Gastrocnemius medialis (tissue), 4 donors: Measurements from ENCODE around the gene TMEM87A. TPM values are rescaled to one million over a fixed set of nuclear protein-coding genes. Genes with fewer than 3 reads are reported as not detected.

Source experiments
- ATAC-seq, 2 donors: fragments of 150-250 bp; one replicate each; pipeline ENCODE4 v1.9.1; 2016
- DNase-seq, 2 donors: peaks; one replicate each; pipeline ENCODE4 v3.0.0-alpha.2; 2019
- H3K27ac ChIP-seq, 4 donors: fragments of 200-600 bp; sonication (generic); 1 replicate in 1 of 4; 2 replicates in 3 of 4; pipeline ENCODE4 v1.5.1; 2016 to 2018; ENCODE audit warnings: mild to moderate bottlenecking in 2 of 4, moderate library complexity in 1 of 4
- H3K27me3 ChIP-seq, 3 donors: fragments of 200-600 bp; sonication (generic) in 2 of 3; 1 replicate in 1 of 3; 2 replicates in 2 of 3; pipeline versions ENCODE4 v1.5.1 to v1.6.0; 2016 to 2019; ENCODE audit warnings: mild to moderate bottlenecking in 1 of 3, moderate library complexity in 1 of 3
- H3K36me3 ChIP-seq, 2 donors: fragments of 200-600 bp; sonication (generic) in 1 of 2; one replicate each; pipeline ENCODE4 v1.5.1; 2017 to 2018
- H3K4me1 ChIP-seq, 2 donors: fragments of 200-600 bp; sonication (generic) in 1 of 2; one replicate each; pipeline ENCODE4 v1.5.1; 2016 to 2017; ENCODE audit warnings: mild to moderate bottlenecking in 2 of 2
- H3K4me3 ChIP-seq, 4 donors: fragments of 200-600 bp; sonication (generic) in 3 of 4; 1 replicate in 1 of 4; 2 replicates in 3 of 4; pipeline ENCODE4 v1.5.1; 2016 to 2019; ENCODE audit warnings: mild to moderate bottlenecking in 2 of 4
- H3K9me3 ChIP-seq, 3 donors: fragments of 200-600 bp; sonication (generic) in 2 of 3; 1 replicate in 1 of 3; 2 replicates in 2 of 3; pipeline ENCODE4 v1.5.1; 2016 to 2019
- CTCF ChIP-seq, 5 experiments: fragments of 450-650 bp in 3 of 5; fragments of 200-600 bp in 2 of 5; sonication (generic) in 2 of 5; IDR thresholded peaks in 4 of 5; conservative IDR thresholded peaks in 1 of 5; 1 replicate in 4 of 5; 2 replicates in 1 of 5; pipeline ENCODE4 v1.5.1; 2016 to 2019; ENCODE audit warnings: antibody characterized with exemption in 5 of 5, mild to moderate bottlenecking in 3 of 5, moderate library complexity in 3 of 5
- POLR2A ChIP-seq, 2 donors: fragments of 450-650 bp; IDR thresholded peaks; one replicate each; pipeline ENCODE4 v1.6.1; 2017; ENCODE audit warnings: antibody characterized with exemption in 2 of 2, mild to moderate bottlenecking in 2 of 2, moderate library complexity in 2 of 2
- in situ Hi-C, 4 donors: fragments of 200-750 bp; cut with MboI; loops; one replicate each; pipeline versions ENCODE4 v1.15.0 to v1.8.0; 2017; ENCODE audit warnings: low sequenced_read_pairs in 4 of 4
- intact Hi-C: fragments of 100-400 bp; cut with DNase I; formaldehyde crosslinking; loops from one replicate; pipeline ENCODE4 v1.15.1; 2023; ENCODE audit warnings: low total_unique reads
- total RNA-seq, 4 donors: library from RNA; depleted of rRNA; stranded (reverse); fragments of >200 nt; gene quantifications; one replicate each; pipeline versions ENCODE4 v1.1.0 to v1.2.3, GENCODE V29; 2016

Gene TMEM87A
- total RNA-seq, 4 donors from 2014 or later, result 29.4 to 67.6 (median 37.4) TPM

- H3K4me3 ChIP-seq, result no peak overlapping the region
- H3K4me1 ChIP-seq, result no peaks in the 10 kb centered on the region
- H3K36me3 ChIP-seq, result peaks cover 0 to 89% of the 10 kb centered on the region in 2 donors
- in situ Hi-C loops, result no loop called here
- ATAC-seq (no peak), DNase-seq (no peak)
- TF ChIP-seq POLR2A (IDR thresholded peaks at IDR 0.05) (no peak), CTCF (IDR thresholded peaks at IDR 0.05 in 4 of 5, conservative IDR thresholded peaks at IDR 0.05 in 1 of 5) (no peak)
- H3K27ac ChIP-seq, result no peak overlapping the region
- intact Hi-C loops, result no loop called here
- H3K9me3 ChIP-seq, result no peaks in the 10 kb centered on the region
- no peaks in the 10 kb centered on the region for H3K27me3 ChIP-seq
Observed at GRCh38 chr15:42228036-42228435, 45.2 kb downstream of the TMEM87A start.

GRCh38 chr15:42226648-42227047, 46.6 kb downstream of the TMEM87A start:
- no peak for ATAC-seq

GRCh38 chr15:42220216-42220615, 53.0 kb downstream of the TMEM87A start:
- Histone ChIP-seq H3K27ac (no peak overlapping the region), H3K36me3 (peaks cover 3 to 81% of the 10 kb centered on the region in 2 donors), H3K4me1 (no peaks in the 10 kb centered on the region), H3K9me3 (no peaks in the 10 kb centered on the region), H3K4me3 (no peak overlapping the region), H3K27me3 (no peaks in the 10 kb centered on the region)
- ATAC-seq (no peak), DNase-seq (no peak)
- in situ Hi-C loops (no loop called here), intact Hi-C loops (no loop called here)
- no peak for TF ChIP-seq POLR2A (IDR thresholded peaks at IDR 0.05)
- no peak for TF ChIP-seq CTCF (IDR thresholded peaks at IDR 0.05 in 4 of 5, conservative IDR thresholded peaks at IDR 0.05 in 1 of 5)

More at GRCh38 chr15:42226648-42227047, 46.6 kb downstream of the TMEM87A start:
- Histone ChIP-seq H3K4me1 (no peaks in the 10 kb centered on the region), H3K27me3 (no peaks in the 10 kb centered on the region), H3K9me3 (no peaks in the 10 kb centered on the region), H3K27ac (no peak overlapping the region), H3K36me3 (peaks cover 0 to 90% of the 10 kb centered on the region in 2 donors), H3K4me3 (no peak overlapping the region)
- DNase-seq, result no peak
- in situ Hi-C loops (no loop called here), intact Hi-C loops (no loop called here)
- TF ChIP-seq CTCF (IDR thresholded peaks at IDR 0.05 in 4 of 5, conservative IDR thresholded peaks at IDR 0.05 in 1 of 5) (no peak), POLR2A (IDR thresholded peaks at IDR 0.05) (no peak)

GRCh38 chr15:42218953-42219592, 54.2 kb downstream of the TMEM87A start:
- no peak for ATAC-seq
- TF ChIP-seq POLR2A (IDR thresholded peaks at IDR 0.05) (no peak), CTCF (IDR thresholded peaks at IDR 0.05 in 4 of 5, conservative IDR thresholded peaks at IDR 0.05 in 1 of 5) (no peak)
- H3K27me3 ChIP-seq, result no peaks in the 10 kb centered on the region
- H3K27ac ChIP-seq, result no peak overlapping the region
- no peaks in the 10 kb centered on the region for H3K4me1 ChIP-seq
- no peak for DNase-seq
- no peak overlapping the region for H3K4me3 ChIP-seq
- intact Hi-C loops, result no loop called here
- in situ Hi-C loops, result no loop called here
- H3K9me3 ChIP-seq, result no peaks in the 10 kb centered on the region
- peaks cover 3 to 70% of the 10 kb centered on the region in 2 donors for H3K36me3 ChIP-seq

GRCh38 chr15:42217568-42217967, 55.7 kb downstream of the TMEM87A start:
- H3K36me3 ChIP-seq, result peaks cover 3 to 62% of the 10 kb centered on the region in 2 donors
- in situ Hi-C loops, result no loop called here
- H3K4me1 ChIP-seq, result no peaks in the 10 kb centered on the region
- no peaks in the 10 kb centered on the region for H3K9me3 ChIP-seq
- no peak for TF ChIP-seq POLR2A (IDR thresholded peaks at IDR 0.05)
- no peak for TF ChIP-seq CTCF (IDR thresholded peaks at IDR 0.05 in 4 of 5, conservative IDR thresholded peaks at IDR 0.05 in 1 of 5)
- H3K27me3 ChIP-seq, result no peaks in the 10 kb centered on the region
- intact Hi-C loops, result no loop called here
- H3K4me3 ChIP-seq, result no peak overlapping the region
- no peak overlapping the region for H3K27ac ChIP-seq
- no peak for ATAC-seq
- no peak for DNase-seq
